Thyroid gland (tissue), 4 donors: ENCODE measurements around the gene RGSL1.

Experiments
- POLR2A ChIP-seq, 2 donors: fragments of 450-650 bp; IDR thresholded peaks; one replicate each; pipeline ENCODE4 v1.6.1; 2017; ENCODE audit warnings: antibody characterized with exemption in 2 of 2, mild to moderate bottlenecking in 2 of 2, moderate library complexity in 1 of 2
- TF ChIP-seq, protein P1 (sequence below), 6 experiments: fragments of 200-600 bp in 3 of 6; fragments of 450-650 bp in 3 of 6; sonication (generic) in 3 of 6; IDR thresholded peaks; one replicate each; pipeline ENCODE4 v1.5.1; 2016 to 2019; ENCODE audit warnings: antibody characterized with exemption in 6 of 6, mild to moderate bottlenecking in 2 of 6, inconsistent platforms in 1 of 6, moderate library complexity in 1 of 6

DNA sequence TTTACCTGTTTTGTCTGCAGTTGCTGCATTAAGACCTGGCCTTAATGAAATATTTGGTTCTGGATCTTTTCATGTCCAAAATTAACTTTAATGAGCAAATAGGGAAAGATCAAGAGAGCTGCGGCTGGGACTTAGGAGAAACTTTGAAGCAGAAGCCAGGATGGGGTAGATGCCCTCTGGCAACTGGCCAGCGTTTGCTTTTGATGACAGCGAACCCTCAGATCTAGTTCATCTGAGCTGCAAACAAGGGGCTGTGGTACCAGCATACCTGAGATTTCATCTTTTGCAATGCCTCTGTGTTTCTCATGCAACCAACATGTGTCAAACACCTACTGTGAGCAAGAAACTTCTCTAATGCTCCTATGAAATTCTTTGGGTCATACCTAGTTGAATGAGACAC is 36.5 kb upstream of the RGSL1 start:
- no peak for TF ChIP-seq POLR2A (IDR thresholded peaks at IDR 0.05)
- TF ChIP-seq, protein P1, sequence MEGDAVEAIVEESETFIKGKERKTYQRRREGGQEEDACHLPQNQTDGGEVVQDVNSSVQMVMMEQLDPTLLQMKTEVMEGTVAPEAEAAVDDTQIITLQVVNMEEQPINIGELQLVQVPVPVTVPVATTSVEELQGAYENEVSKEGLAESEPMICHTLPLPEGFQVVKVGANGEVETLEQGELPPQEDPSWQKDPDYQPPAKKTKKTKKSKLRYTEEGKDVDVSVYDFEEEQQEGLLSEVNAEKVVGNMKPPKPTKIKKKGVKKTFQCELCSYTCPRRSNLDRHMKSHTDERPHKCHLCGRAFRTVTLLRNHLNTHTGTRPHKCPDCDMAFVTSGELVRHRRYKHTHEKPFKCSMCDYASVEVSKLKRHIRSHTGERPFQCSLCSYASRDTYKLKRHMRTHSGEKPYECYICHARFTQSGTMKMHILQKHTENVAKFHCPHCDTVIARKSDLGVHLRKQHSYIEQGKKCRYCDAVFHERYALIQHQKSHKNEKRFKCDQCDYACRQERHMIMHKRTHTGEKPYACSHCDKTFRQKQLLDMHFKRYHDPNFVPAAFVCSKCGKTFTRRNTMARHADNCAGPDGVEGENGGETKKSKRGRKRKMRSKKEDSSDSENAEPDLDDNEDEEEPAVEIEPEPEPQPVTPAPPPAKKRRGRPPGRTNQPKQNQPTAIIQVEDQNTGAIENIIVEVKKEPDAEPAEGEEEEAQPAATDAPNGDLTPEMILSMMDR (IDR thresholded peaks at IDR 0.05), result no peak
